NCI-H345 treated with DMSO at 0.1 percent for 48 hours (cell line): ENCODE measurements around the gene ATXN7L1.
"Not testable (repeated sequence)": the region's sequence is repeated elsewhere in the genome, so short reads cannot be mapped to it uniquely, and the experiment has no call there.

Experiments used
- DNase-seq: peaks from one replicate; lab custom pipeline; 2025; ENCODE audit not compliant: unreplicated experiment; lab: John Stamatoyannopoulos, UW

Gene ATXN7L1

DNA sequence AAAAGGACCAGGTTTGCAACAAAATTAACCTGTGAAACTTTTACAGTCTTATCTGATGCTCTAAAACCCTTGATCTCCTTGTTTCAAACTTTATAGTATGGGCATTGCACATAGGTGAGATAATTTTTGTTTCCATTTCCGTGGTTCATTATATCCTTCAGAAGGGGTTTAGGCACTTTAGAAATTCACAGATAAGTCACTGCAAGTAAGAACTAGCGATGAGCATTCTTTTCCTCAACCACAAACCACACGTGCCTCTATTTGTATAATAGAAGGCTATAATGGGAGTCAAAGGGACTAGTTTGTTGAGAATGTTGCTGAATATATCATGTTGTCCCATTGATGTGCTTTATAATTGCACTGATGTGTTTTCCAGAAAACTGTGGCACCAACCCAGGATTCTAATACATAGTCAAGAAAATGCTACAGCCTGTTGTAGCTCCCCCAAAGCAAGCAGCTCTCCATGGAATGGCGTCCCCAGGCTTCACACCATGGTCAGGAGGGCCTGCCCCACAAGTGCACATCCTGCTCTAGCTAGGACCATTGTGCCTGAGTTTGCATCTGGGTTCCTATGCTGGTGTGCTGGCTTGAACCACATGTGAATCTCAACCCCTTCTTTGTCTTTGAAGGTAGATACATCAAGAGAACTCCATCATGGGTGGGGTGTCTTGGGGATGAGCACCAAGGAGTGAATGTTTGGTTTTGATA, 14.0 kb upstream of the ATXN7L1 start:
- no peak for DNase-seq

DNA sequence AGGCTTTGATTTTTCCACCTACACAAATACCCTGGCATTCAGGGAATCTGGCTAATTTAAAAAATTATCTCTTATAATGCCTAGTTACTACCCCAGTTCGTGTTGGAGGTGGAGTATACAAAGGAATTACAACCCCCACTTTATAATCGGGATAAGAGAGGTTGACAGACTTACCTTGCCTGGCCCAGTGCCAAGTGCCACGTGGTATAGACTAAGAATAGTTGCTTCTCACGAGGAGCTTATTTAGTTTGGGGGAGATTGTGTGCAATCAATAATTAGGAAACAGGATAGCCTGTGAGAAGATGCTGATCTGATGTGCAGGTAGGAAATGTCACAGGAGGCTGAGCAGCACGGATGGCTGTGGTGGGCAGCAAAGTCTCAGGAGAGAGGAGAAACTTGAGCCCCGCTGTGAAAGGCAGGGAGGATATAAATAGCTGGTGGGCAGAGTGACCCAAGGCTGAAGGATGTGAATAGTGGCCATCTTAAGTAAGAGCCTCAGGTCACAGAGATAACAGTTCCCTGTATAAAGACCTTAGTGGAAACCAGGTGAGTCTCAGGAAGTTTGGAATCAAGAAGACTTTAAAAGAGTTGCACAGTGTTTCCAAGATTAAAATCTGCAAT, 11.3 kb upstream of the ATXN7L1 start:
- DNase-seq, result no peak

GRCh38 chr7:105886776-105887175, 10.4 kb upstream of the ATXN7L1 start:
- peak; percentile 27 for DNase-seq

DNA sequence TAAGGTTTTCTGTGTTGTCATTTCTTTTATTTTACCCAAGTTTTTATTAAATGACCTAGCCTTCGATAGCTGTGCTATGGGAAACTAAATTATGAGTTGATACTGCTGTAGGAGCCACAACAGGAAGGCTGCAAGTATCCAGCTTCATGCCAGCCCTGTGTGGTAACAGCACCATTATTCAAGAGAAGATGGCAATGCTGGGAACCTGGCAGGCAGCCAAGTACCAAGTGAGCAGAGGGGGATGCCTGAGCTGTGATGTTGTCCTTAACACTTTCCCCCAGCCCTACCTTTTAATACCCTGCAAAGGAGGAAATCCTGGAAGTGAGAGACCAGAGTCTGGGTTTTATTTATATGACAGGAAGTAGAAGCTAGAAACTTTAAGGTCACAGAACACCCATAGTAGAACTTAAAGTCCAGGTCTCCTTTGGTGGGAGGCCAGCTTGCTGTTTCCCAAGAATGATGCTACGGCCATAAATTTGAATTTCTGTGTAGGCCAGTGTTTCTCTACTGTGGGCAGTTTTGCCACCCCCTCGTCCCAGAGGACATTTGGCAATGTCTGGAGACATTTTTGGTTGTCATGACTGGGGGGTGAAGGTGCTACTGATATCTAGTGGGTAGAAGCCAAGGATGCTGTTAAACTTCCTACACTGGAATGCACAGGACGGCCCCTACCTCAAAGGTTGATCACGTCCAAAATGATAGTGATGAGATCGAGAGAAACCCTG, 9.2 kb upstream of the ATXN7L1 start:
- DNase-seq, result peak; percentile 56

- not testable (repeated sequence) for DNase-seq
Measured at GRCh38 chr7:105883179-105883578, 6.8 kb upstream of the ATXN7L1 start.

GRCh38 chr7:105881439-105881838, 5.0 kb upstream of the ATXN7L1 start:
- DNase-seq, result no peak

GRCh38 chr7:105880571-105881330, 4.4 kb upstream of the ATXN7L1 start:
- DNase-seq, result no peak

DNA sequence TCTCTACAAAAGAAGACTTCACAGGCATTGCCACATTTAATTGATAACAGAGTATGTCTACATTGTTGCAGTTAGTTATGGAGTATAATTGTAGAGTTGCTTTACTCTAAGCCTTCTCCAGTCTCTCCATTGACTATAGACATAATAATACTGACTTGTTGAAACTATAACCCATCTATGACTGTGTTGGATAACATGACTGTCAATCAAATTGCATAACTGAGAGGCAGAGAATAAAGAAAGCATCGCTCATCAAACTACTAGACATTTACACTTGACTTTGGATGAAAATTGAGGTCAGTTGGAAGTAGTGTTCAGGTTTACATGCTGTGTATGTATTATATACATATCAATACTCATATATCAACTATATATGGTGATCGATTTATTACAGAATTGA, 3.4 kb upstream of the ATXN7L1 start:
- no peak for DNase-seq

DNA sequence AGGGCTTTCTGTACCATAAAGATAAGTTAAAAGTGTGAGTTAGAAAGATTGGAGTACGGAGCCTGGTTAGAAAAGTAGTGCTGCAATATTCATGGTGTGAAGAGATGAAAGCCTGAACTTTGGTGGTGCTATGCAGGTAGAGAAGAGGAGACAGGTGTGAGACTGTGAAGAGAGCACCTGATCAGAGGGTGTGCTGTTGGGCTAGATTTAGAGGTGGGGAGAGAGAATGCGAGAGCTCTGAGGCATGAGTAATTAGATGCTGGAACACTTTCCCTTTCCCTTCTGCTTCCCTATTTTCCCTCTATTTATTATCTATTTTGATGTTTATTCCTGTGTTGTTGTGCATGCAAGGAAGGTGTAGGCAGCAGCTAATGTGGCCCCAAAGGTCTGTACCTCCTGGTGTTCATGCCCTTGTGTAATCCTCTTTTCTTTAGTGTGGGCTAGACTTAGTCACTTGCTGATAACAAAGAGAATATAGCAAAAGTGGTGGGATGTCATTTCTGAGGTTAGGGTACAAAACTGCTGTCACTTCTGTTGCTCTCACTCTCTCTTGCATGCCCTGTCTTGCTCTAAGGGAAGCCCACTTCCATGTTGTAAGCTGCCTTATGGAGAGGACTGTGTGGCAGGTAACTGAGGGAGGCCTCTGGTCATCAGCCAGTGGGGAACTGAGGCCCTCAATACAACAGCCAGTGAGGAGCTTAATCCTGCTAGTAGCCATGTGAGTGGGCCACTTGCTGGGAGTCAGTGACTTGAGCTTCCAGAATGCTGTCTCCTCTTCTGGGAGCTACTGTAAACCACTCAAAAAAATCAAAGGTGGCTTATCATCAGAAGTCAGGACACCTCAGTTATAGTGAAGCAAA, 2.6 kb upstream of the ATXN7L1 start:
- no peak for DNase-seq

DNA sequence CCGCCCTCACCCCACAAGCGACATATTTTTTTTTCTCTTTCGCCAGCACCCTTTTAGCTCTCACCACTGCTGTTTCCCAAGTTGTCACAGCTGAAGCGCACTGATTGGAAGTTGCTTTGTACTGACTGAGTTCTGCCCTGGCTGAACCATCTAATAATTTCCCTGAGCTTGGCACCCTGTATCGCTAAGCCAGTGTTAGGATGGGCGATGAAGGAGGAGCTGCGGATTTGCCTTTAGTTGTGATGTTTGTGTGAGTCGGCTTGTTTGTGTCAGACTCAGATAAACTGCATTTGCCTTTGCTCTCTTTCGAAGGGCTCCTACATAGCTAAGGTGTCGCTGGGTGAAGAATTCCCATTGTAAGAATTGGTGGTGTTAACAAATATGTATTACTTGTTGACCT, 1.3 kb upstream of the ATXN7L1 start:
- DNase-seq, result no peak

GRCh38 chr7:105876964-105877601, 684 bp upstream of the ATXN7L1 start:
- DNase-seq, result peak; percentile 57

DNA sequence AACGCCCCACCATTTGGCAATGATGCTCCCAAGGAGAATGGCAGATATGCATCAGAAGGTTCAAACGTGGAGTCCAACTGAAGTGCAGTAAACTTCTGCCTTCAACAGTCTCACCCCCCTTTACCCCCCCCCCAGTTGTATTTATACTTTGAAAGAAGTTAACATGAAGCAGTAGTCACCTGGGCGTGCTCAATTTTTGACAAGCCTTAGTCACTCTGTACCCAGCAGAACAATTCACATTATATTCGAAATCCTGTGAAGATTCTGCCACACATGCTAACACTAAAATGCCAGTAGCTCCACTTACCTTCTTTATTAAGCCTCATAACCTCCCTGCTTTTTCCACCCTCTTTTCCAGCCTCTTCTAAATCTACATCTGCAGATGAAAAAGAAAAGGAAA, 894 bp downstream of the ATXN7L1 start:
- no peak for DNase-seq

DNA sequence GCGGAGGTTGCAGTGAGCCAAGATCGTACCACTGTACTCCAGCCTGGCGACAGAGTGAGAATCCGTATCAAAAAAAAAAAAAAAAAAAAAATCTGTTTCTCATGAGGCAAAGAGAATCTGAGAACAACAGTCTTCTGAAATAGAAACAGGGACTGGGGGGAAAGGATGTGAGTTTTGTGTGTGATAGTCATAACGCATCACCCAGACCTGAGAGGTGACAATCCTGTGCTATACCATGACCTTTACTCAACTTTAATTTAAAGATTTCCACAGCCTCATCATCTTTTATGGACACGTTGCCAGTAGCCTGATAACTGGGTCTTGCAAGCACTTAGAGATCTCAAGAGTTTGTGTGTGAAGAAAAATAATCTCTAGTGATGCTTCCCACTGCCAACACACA, 2.3 kb downstream of the ATXN7L1 start:
- no peak for DNase-seq

- DNase-seq, result no peak
Measured at GRCh38 chr7:105872491-105872890, 3.9 kb downstream of the ATXN7L1 start.

DNA sequence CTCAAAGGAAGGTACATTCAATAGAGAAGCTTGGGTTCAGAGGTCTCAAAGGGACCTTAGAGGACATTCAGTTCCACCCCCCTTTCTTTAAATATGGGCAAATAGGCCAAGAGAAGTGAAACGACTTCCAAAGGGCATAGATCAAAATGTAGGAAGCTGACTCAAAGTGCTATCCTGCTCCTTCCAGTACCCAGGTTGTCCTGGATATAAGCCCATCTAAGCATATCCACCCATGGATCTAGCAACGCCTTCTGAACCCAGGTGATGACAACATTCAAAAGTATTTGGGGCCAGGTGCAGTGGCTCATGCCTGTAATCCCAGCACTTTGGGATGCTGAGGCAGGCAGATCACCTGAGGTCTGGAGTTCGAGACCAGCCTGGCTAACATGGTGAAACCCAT, 5.3 kb downstream of the ATXN7L1 start:
- no peak for DNase-seq

DNA sequence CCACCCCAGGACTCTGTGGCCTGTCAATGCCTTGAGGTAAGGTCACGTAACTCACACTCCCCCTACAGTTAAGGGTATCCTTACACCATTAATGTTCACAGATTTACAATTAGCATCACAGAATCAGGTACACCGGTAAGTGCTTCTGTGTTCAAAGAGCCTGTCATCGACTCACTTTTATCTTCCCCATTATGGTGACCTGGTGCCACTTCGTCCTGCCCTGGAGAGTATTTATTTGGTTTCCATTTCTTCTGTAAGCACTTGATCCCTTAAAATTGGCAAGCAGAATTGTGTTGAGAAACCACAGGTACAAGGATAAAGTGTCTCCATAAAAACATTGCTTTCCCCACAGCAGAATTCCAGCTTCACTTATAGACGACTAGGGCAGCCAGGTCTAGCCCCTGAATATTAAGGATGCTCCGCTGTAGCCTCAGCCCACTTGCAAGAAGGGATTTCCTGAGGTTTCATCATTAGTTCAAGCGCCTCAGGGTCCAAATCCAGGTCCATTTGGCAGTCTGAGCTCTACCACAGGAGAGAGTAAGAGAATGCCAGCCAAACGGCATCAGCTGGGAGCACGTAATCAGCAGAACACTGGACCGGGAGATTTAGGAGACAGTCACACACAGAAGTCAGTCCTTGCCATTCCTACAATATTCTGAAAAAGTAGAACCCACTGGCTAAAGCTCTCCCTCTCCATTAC, 10.1 kb downstream of the ATXN7L1 start:
- no peak for DNase-seq

DNA sequence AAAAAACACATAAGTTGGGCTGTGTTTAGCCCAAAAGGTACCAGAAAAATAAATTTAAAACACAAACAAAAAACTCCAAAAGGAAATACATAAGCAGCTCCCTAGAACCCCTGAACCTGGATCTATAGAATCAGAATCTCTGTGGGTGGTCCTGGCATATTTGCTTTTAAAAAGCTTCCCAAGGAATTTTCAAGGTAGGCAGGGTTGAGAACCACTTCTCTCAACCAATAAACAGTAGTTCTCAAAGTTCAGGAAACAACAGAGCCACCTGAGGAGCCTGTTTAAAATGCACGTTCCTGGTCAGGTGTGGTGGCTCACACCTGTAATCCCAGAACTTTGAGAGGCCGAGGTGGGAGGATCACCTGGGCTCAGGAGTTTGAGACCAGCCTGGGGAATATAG, 12.5 kb downstream of the ATXN7L1 start:
- DNase-seq, result no peak

GRCh38 chr7:105862770-105863169, 13.6 kb downstream of the ATXN7L1 start:
- DNase-seq, result no peak

- DNase-seq, result no peak
Measured at GRCh38 chr7:105862276-105862675, 14.1 kb downstream of the ATXN7L1 start.

DNA sequence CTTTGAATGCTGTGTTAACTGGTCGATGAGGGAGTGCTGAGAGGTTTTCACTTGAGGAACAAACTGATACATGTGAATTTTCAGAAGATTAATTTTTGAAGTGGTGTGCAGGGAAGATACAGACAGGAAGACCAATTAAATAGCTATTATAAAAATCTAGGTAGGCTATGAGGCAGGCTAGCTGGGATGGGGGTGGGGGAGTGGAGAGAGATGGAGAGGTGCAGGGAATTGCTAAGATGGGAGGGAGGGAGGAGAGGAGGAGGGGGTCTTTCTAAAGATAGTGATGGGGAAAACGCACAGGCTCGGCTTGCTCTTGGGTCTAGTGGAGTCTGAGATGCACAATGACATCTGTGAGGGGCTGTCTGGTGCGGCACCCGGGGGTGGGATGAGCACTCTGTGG, 15.2 kb downstream of the ATXN7L1 start:
- no peak for DNase-seq
